ENCODE data around the gene STXBP6. TPM values are rescaled to one million over a fixed set of nuclear protein-coding genes. Genes with fewer than 3 reads are reported as not detected.
A peak's percentile ranks its signal among the peaks of the same experiment; 100 is the strongest.

Gene STXBP6
- total and polyA plus RNA-seq, 2 of the 13 experiments (the other 11 are each of a cell fraction or from before 2014, with no cell fraction given) = 35.3 to 42.8 TPM

DNA sequence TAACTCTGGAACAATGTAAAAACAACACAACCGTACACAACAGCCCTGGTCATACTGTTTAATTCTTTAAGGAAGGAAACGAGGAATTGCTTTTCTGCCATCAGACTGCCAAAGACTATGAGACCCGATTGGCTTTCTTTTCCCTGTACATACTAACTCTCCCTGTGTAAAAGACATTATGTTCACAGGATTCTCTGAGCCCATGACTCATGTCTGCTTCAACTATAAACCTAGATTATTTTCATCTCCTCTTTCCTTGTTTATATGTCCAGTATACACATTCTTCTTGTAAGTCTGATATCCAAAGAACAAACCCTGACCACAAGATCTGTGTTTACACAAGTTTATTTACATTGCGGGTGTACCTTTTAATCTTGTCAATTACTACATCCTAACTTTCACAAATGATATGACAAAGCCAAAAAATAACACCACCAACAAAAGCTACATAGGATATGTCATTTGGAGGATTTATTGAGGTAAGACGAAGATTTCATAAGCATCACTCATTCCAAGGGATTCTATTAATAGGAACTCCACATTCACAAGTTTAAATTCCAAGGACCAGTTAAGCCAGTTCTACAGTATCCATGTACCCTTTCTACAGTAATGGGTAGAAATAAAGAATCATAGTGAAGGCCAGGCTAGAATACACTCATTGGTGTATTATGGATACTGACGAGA, 67.3 kb downstream of the STXBP6 start (continued):
- TF ChIP-seq, protein P1, sequence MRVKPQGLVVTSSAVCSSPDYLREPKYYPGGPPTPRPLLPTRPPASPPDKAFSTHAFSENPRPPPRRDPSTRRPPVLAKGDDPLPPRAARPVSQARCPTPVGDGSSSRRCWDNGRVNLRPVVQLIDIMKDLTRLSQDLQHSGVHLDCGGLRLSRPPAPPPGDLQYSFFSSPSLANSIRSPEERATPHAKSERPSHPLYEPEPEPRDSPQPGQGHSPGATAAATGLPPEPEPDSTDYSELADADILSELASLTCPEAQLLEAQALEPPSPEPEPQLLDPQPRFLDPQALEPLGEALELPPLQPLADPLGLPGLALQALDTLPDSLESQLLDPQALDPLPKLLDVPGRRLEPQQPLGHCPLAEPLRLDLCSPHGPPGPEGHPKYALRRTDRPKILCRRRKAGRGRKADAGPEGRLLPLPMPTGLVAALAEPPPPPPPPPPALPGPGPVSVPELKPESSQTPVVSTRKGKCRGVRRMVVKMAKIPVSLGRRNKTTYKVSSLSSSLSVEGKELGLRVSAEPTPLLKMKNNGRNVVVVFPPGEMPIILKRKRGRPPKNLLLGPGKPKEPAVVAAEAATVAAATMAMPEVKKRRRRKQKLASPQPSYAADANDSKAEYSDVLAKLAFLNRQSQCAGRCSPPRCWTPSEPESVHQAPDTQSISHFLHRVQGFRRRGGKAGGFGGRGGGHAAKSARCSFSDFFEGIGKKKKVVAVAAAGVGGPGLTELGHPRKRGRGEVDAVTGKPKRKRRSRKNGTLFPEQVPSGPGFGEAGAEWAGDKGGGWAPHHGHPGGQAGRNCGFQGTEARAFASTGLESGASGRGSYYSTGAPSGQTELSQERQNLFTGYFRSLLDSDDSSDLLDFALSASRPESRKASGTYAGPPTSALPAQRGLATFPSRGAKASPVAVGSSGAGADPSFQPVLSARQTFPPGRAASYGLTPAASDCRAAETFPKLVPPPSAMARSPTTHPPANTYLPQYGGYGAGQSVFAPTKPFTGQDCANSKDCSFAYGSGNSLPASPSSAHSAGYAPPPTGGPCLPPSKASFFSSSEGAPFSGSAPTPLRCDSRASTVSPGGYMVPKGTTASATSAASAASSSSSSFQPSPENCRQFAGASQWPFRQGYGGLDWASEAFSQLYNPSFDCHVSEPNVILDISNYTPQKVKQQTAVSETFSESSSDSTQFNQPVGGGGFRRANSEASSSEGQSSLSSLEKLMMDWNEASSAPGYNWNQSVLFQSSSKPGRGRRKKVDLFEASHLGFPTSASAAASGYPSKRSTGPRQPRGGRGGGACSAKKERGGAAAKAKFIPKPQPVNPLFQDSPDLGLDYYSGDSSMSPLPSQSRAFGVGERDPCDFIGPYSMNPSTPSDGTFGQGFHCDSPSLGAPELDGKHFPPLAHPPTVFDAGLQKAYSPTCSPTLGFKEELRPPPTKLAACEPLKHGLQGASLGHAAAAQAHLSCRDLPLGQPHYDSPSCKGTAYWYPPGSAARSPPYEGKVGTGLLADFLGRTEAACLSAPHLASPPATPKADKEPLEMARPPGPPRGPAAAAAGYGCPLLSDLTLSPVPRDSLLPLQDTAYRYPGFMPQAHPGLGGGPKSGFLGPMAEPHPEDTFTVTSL (CRISPR knock-in tag; IDR thresholded peaks at IDR 0.05; ENCODE audit: borderline replicate concordance) = peak; percentile 86
- no peak for TF ChIP-seq SRF (IDR thresholded peaks at IDR 0.05; ENCODE audit: low read depth, low read length)
- TF ChIP-seq, protein P2, sequence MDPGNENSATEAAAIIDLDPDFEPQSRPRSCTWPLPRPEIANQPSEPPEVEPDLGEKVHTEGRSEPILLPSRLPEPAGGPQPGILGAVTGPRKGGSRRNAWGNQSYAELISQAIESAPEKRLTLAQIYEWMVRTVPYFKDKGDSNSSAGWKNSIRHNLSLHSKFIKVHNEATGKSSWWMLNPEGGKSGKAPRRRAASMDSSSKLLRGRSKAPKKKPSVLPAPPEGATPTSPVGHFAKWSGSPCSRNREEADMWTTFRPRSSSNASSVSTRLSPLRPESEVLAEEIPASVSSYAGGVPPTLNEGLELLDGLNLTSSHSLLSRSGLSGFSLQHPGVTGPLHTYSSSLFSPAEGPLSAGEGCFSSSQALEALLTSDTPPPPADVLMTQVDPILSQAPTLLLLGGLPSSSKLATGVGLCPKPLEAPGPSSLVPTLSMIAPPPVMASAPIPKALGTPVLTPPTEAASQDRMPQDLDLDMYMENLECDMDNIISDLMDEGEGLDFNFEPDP (CRISPR knock-in tag; conservative IDR thresholded peaks at IDR 0.05) = no peak
- TF ChIP-seq EED (CRISPR knock-in tag; IDR thresholded peaks at IDR 0.05) = no peak
- no peak for TF ChIP-seq MTF2 (CRISPR knock-in tag; IDR thresholded peaks at IDR 0.05; ENCODE audit: borderline replicate concordance)
- no peak for TF ChIP-seq ETV5 (CRISPR knock-in tag; IDR thresholded peaks at IDR 0.05; ENCODE audit: borderline replicate concordance)
- TF ChIP-seq, protein P3, sequence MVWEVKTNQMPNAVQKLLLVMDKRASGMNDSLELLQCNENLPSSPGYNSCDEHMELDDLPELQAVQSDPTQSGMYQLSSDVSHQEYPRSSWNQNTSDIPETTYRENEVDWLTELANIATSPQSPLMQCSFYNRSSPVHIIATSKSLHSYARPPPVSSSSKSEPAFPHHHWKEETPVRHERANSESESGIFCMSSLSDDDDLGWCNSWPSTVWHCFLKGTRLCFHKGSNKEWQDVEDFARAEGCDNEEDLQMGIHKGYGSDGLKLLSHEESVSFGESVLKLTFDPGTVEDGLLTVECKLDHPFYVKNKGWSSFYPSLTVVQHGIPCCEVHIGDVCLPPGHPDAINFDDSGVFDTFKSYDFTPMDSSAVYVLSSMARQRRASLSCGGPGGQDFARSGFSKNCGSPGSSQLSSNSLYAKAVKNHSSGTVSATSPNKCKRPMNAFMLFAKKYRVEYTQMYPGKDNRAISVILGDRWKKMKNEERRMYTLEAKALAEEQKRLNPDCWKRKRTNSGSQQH (CRISPR knock-in tag; IDR thresholded peaks at IDR 0.05; ENCODE audit: low read depth) = no peak
- TF ChIP-seq, protein P4, sequence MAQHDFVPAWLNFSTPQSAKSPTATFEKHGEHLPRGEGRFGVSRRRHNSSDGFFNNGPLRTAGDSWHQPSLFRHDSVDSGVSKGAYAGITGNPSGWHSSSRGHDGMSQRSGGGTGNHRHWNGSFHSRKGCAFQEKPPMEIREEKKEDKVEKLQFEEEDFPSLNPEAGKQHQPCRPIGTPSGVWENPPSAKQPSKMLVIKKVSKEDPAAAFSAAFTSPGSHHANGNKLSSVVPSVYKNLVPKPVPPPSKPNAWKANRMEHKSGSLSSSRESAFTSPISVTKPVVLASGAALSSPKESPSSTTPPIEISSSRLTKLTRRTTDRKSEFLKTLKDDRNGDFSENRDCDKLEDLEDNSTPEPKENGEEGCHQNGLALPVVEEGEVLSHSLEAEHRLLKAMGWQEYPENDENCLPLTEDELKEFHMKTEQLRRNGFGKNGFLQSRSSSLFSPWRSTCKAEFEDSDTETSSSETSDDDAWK (CRISPR knock-in tag; IDR thresholded peaks at IDR 0.05) = no peak
- no peak for TF ChIP-seq ZNF891 (CRISPR knock-in tag; IDR thresholded peaks at IDR 0.05)
- peak; percentile 95 for TF ChIP-seq FOXA1 (IDR thresholded peaks at IDR 0.05)
- TF ChIP-seq FOXA1 (CRISPR knock-in tag; IDR thresholded peaks at IDR 0.05) = peak; percentile 94
- TF ChIP-seq, protein P5, sequence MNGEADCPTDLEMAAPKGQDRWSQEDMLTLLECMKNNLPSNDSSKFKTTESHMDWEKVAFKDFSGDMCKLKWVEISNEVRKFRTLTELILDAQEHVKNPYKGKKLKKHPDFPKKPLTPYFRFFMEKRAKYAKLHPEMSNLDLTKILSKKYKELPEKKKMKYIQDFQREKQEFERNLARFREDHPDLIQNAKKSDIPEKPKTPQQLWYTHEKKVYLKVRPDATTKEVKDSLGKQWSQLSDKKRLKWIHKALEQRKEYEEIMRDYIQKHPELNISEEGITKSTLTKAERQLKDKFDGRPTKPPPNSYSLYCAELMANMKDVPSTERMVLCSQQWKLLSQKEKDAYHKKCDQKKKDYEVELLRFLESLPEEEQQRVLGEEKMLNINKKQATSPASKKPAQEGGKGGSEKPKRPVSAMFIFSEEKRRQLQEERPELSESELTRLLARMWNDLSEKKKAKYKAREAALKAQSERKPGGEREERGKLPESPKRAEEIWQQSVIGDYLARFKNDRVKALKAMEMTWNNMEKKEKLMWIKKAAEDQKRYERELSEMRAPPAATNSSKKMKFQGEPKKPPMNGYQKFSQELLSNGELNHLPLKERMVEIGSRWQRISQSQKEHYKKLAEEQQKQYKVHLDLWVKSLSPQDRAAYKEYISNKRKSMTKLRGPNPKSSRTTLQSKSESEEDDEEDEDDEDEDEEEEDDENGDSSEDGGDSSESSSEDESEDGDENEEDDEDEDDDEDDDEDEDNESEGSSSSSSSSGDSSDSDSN (CRISPR knock-in tag; IDR thresholded peaks at IDR 0.05) = no peak
- no peak for TF ChIP-seq NR2C2 (CRISPR knock-in tag; IDR thresholded peaks at IDR 0.05; ENCODE audit: borderline replicate concordance)
- TF ChIP-seq ZKSCAN8 (CRISPR knock-in tag; IDR thresholded peaks at IDR 0.05; ENCODE audit: borderline replicate concordance) = no peak
- TF ChIP-seq, protein P6, sequence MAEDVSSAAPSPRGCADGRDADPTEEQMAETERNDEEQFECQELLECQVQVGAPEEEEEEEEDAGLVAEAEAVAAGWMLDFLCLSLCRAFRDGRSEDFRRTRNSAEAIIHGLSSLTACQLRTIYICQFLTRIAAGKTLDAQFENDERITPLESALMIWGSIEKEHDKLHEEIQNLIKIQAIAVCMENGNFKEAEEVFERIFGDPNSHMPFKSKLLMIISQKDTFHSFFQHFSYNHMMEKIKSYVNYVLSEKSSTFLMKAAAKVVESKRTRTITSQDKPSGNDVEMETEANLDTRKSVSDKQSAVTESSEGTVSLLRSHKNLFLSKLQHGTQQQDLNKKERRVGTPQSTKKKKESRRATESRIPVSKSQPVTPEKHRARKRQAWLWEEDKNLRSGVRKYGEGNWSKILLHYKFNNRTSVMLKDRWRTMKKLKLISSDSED (CRISPR knock-in tag; IDR thresholded peaks at IDR 0.05) = no peak
- TF ChIP-seq GATAD1 (CRISPR knock-in tag; IDR thresholded peaks at IDR 0.05) = no peak

Measured in HepG2 (cell line).